HG03571 (cell line): ENCODE measurements around the gene ATG2A.

ENCODE experiments used
- ATAC-seq: cut with Tn5 transposase; IDR thresholded peaks from one replicate; pipeline ENCODE4 v1.9.1; 2021; ENCODE audit not compliant: unreplicated experiment

Gene ATG2A

GRCh38 chr11:64925536-64926436, 8.8 kb upstream of the ATG2A start:
- no peak for ATAC-seq

GRCh38 chr11:64924910-64925284, 7.9 kb upstream of the ATG2A start:
- no peak for ATAC-seq

- ATAC-seq: peak; percentile 86
Observed at GRCh38 chr11:64923944-64924909, 7.2 kb upstream of the ATG2A start, which contains the start of gene PPP2R5B. Gene PPP2R5B, plus strand, starts transcription at chr11:64924689. Its CDS starts 1,046 bp downstream, at chr11:64925735.

GRCh38 chr11:64923151-64923661, 6.2 kb upstream of the ATG2A start:
- no peak for ATAC-seq

GRCh38 chr11:64921384-64921783, 4.4 kb upstream of the ATG2A start:
- ATAC-seq: no peak

GRCh38 chr11:64920124-64920523, 3.1 kb upstream of the ATG2A start:
- ATAC-seq: no peak

GRCh38 chr11:64919627-64920026, 2.6 kb upstream of the ATG2A start:
- ATAC-seq: no peak

- no peak for ATAC-seq
Observed at GRCh38 chr11:64918017-64918416, 1.0 kb upstream of the ATG2A start.

GRCh38 chr11:64917663-64917995, 620 bp upstream of the ATG2A start:
- no peak for ATAC-seq

GRCh38 chr11:64916040-64916774, 802 bp downstream of the ATG2A start:
- no peak for ATAC-seq

GRCh38 chr11:64915376-64915887, 1.6 kb downstream of the ATG2A start:
- ATAC-seq: no peak

GRCh38 chr11:64914123-64914522, 2.9 kb downstream of the ATG2A start:
- ATAC-seq: no peak

GRCh38 chr11:64913171-64913727, 3.8 kb downstream of the ATG2A start:
- no peak for ATAC-seq

- no peak for ATAC-seq
Observed at GRCh38 chr11:64911689-64912088, 5.3 kb downstream of the ATG2A start.

- no peak for ATAC-seq
Observed at GRCh38 chr11:64911142-64911541, 5.9 kb downstream of the ATG2A start.

- ATAC-seq: no peak
Observed at GRCh38 chr11:64910451-64911093, 6.4 kb downstream of the ATG2A start.

GRCh38 chr11:64909653-64910343, 7.2 kb downstream of the ATG2A start:
- ATAC-seq: no peak

- ATAC-seq: no peak
Observed at GRCh38 chr11:64908766-64909165, 8.2 kb downstream of the ATG2A start.

GRCh38 chr11:64906314-64906635, 10.7 kb downstream of the ATG2A start:
- ATAC-seq: no peak
